IPS-15b (cell line): ENCODE data around the gene PCGF3.
"Not testable (repeated sequence)": the region's sequence is repeated elsewhere in the genome, so short reads cannot be mapped to it uniquely, and the experiment has no call there.

Experiments used
- H3K27me3 ChIP-seq: one replicate; pipeline ENCODE4 v1.6.1; 2013; ENCODE audit warnings: low read length; ENCODE audit not compliant: control insufficient read depth, insufficient read depth
- H3K36me3 ChIP-seq: one replicate; pipeline ENCODE4 v1.6.1; 2013; ENCODE audit warnings: low read length; ENCODE audit not compliant: control insufficient read depth, insufficient read depth
- H3K4me1 ChIP-seq: one replicate; pipeline ENCODE4 v1.6.1; 2013; ENCODE audit warnings: mild to moderate bottlenecking, low read length; ENCODE audit not compliant: control insufficient read depth, insufficient read depth
- H3K4me3 ChIP-seq: one replicate; pipeline ENCODE4 v1.5.1; 2013; ENCODE audit warnings: low read depth, low read length
- H3K9ac ChIP-seq: one replicate; pipeline ENCODE4 v1.6.1; 2013; ENCODE audit warnings: low read depth, mild to moderate bottlenecking, low read length
- H3K9me3 ChIP-seq: one replicate; pipeline ENCODE4 v1.6.1; 2013; ENCODE audit warnings: mild to moderate bottlenecking, low read length; ENCODE audit not compliant: control insufficient read depth, insufficient read depth

PCGF3 gene

DNA sequence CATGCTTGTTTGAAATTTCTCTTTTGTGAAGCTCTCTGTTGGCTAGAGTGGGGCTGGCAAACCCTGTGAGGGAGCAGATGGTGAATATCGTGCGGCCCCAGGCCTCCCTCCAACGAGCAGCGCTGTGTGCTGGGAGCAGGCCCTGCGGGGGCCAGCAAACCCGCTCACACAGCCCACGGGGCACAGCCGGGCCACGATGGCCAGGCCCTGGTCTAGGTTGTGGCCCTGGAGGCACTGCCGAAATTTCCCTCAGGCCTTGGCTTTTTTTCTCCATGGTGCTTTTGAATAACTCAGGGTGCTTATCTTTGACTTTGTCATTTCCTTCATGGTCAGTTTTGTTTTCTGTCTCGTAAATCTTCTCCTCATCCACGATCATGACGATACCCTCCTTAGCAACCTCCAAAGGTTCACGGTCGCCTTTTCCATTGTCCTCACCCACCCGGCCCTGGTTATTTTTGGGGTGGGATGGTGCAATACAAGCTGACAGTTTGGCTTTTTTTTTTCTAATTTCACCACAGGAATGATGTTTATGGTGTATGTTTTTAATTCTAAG, 20.7 kb downstream of the PCGF3 start:
- Histone ChIP-seq H3K27me3 (no peaks in the 10 kb centered on the region), H3K4me1 (no peaks in the 10 kb centered on the region), H3K4me3 (no peak overlapping the region), H3K9me3 (no peaks in the 10 kb centered on the region), H3K36me3 (peaks cover 14% of the 10 kb centered on the region), H3K9ac (no peak overlapping the region)

DNA sequence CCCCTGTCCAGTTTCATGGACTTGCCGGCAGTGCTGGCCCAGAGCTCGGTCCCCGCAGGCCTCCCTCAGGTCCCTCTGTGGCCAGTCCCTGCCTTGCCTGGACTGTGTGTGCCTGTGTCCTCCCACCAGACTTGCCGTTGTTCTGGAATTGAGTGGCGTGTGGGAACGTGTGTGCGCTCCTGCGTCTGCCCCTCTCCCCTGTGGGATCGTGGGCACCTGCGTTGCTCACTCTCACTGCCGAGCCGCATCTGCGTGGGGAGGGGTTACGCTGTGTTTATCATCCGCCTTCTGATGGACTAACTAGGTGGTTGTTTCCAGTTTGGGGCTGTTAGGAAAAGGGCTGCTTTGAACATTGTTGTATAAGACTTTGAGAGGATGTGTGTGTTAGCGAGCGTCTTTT, 21.2 kb downstream of the PCGF3 start:
- Histone ChIP-seq H3K4me3 (no peak overlapping the region), H3K4me1 (no peaks in the 10 kb centered on the region), H3K36me3 (peaks cover 13% of the 10 kb centered on the region), H3K9ac (no peak overlapping the region), H3K9me3 (no peaks in the 10 kb centered on the region), H3K27me3 (no peaks in the 10 kb centered on the region)

DNA sequence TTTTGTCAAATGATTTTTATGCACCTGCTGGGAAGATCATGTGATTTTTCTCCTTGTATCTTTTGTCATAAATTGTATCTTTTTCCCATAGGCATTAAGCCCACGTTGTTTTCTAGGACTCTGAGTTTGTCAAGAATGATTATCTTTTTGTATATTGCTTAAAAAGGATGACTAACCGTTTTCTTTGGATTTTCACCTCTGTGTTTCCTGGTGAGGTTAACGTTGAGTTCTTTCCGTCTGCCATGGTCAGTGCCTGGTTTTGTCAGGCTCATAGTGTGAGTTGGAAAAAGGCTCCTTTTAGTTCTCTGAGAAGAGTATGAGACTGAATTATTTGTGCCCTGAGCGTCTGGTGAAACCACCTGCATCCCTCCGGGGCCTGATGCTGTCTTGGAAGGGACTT, 21.9 kb downstream of the PCGF3 start:
- H3K36me3 ChIP-seq, result peaks cover 14% of the 10 kb centered on the region
- H3K4me1 ChIP-seq, result no peaks in the 10 kb centered on the region
- no peak overlapping the region for H3K9ac ChIP-seq

DNA sequence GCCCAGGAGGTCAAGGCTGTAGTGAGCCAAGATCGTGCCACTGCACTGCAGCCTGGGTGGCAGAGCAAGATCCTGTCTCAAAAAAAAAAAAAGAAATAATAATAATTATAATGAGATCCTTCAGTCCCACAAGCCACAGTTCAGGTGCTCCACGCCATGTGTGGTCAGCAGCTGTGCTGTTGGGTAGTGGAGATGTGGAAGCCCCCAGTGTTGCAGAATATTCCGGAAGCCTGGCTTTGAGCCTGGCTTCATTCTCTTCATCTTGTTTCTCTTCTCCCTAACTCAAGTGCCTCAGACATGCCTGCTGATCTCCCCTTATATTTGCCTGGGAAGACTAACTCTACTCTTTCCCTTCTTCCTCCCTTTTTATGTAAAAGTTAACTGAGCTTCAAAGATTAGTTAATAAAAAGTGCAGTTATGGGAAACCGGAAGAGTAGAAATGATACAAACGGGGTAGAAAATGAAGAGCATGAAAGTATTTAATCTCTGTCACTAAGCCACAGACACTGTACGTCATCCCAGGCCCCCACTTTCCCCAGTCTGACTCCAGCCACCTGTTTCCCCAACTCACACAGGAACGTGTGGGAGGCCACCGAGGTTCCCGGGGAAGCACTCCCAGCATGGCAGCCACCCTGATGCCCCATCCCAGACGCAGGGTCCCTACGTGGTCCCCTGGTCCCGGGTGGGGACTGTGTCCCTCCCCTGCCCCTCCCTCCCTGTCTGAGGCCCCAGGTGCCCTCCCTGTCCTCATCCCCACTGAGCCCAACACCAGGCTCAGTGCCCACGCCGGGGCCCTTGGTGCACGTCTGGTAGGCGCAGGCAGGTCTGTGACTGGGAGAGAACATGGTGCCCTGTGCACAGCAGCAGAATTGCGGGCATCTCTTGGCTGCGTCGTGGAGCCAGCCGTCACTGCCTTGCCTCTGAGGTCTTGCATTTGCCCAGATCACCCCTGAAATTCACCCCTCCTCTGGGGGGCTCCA, 24.0 kb downstream of the PCGF3 start:
- Histone ChIP-seq H3K9ac (no peak overlapping the region), H3K9me3 (no peaks in the 10 kb centered on the region), H3K4me1 (no peaks in the 10 kb centered on the region), H3K36me3 (peaks cover 23% of the 10 kb centered on the region), H3K27me3 (no peaks in the 10 kb centered on the region), H3K4me3 (no peak overlapping the region)

More for the DNA sequence above, 21.9 kb downstream of the PCGF3 start:
- Histone ChIP-seq H3K4me3 (no peak overlapping the region), H3K27me3 (no peaks in the 10 kb centered on the region), H3K9me3 (no peaks in the 10 kb centered on the region)

DNA sequence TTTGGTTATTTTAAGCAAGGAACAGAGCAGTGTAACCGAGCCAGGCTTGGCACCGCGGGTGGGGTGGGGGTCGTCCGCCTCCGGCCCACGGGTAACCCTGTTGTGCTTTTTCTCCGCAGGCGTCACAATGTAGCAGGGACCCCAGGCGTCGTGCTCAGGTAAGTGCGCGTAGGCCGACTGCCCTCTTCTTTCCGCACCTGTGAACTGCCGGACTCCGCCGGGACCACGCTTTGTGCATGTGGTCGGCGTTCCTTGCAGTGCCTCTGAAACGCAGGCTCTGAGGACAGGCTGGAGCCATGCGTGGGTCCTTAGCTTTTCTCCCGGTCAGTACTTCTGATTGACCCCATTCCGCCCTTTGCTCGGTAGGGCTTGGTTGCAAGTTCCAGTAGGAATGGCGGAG, 24.9 kb downstream of the PCGF3 start:
- H3K36me3 ChIP-seq, result peaks cover 31% of the 10 kb centered on the region
- H3K27me3 ChIP-seq, result no peaks in the 10 kb centered on the region
- no peak overlapping the region for H3K9ac ChIP-seq
- H3K4me1 ChIP-seq, result no peaks in the 10 kb centered on the region
- H3K4me3 ChIP-seq, result no peak overlapping the region
- no peaks in the 10 kb centered on the region for H3K9me3 ChIP-seq

DNA sequence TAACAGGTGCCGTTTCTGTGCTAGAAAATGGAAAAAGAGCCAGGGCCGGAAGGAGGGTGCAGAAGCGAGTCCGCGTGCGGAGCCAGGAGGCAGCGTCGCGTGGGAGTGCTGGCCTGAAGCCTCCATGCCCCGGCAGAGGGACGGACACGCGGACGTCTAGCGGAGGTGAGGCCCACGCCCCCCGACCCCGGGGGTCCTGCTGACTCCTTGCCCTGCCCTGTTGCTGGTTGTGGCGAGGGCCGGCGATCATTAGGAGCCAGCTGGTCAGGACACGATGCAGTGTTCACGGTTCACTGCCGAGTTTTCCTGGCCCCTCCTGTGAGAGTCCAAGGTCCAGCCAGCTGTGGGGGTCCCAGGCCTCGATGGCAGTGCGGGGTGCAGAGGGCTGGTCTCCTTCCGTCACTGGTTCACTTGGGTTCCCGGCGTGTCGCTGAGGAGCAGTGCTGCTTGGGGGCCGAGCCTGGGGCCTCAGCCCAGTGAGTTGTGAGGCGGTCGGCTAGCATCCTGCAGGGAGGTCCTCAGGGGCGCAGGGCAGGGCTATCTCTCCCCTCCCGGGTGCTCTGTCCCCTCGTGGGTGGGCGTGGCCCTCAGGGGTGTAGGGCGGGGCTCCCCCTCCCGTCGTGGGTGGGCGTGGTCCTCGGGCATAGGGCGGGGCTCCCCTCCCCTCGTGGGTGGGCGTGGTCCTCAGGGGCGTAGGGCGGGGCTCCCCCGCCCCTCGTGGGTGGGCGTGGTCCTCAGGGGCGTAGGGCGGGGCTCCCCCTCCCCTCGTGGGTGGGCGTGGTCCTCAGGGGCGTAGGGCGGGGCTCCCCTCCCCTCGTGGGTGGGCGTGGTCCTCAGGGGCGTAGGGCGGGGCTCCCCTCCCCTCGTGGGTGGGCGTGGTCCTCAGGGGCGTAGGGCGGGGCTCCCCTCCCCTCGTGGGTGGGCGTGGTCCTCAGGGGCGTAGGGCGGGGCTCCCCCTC, 25.6 kb downstream of the PCGF3 start:
- not testable (repeated sequence) for H3K9ac ChIP-seq, H3K4me1 ChIP-seq, H3K9me3 ChIP-seq, H3K27me3 ChIP-seq, H3K4me3 ChIP-seq
- peaks cover 31% of the 10 kb centered on the region for H3K36me3 ChIP-seq

DNA sequence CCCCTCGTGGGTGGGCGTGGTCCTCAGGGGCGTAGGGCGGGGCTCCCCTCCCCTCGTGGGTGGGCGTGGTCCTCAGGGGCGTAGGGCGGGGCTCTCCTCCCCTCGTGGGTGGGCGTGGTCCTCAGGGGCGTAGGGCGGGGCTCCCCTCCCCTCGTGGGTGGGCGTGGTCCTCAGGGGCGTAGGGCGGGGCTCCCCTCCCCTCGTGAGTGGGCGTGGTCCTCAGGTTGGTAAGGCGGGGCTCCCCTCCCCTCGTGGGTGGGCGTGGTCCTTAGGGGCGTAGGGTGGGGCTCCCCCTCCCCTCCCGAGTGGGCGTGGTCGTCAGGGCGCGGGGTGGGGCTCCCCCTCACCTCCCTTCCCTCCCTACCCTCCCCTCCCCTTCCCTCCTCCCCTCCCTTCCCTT, 26.3 kb downstream of the PCGF3 start:
- H3K4me3 ChIP-seq, H3K9me3 ChIP-seq, H3K9ac ChIP-seq, H3K4me1 ChIP-seq, H3K27me3 ChIP-seq: not testable (repeated sequence)
- H3K36me3 ChIP-seq, result peaks cover 35% of the 10 kb centered on the region

DNA sequence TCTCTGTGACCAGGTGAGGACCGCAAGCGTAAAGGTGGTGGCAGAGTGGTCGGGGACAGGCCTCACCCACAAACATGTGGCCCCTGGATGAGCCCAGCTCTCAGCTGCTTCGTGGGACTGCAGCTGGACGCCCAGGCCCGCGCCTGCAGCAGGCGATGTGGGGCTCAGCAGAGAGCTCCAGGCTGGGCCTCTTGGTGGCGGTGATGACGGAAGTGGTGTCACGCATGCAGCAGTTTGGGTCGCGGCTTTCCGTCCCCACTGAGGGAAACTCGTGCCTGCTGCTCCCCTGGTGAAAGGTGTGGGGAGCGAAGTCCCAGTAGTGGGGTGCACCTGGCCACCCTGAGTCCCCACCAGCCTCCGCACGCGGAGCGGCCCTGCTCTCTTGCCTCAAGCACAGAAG, 26.9 kb downstream of the PCGF3 start:
- no peak overlapping the region for H3K9ac ChIP-seq
- peaks cover 36% of the 10 kb centered on the region for H3K36me3 ChIP-seq

DNA sequence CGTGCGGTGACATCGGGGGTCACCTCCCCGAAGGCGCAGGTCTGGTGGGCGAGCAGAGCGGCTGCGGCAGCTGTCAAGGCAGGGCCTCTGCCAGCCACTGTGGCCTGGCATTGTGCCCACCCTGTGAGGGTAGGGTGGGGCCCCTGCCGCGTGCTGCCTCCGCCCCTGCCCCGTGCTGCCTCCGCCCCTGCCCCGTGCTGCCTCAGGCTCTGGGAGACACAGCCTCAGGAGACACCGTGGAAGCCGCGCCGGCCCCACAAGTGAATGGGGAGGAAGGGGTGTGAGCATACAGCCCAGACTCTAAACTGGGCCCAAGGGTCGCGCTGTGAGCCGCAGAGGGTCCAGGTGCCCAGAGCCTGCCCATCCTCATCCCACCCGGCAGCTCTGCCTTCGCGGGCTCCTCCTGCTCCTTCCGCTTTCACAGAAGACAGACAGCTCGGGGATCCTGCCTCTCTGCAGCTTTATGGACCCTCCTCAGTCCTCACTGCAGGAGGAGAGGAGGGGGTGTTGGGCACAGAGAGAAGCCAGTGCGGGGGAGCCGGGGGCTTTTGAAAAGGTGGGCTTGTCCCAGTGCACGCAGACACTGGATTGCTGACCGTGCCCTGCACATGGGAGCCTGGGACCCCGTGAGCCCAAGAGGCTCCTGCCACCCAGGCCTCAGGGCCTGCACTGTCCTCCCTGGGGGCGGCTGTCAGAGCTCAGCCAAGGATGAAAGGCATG, 27.4 kb downstream of the PCGF3 start:
- H3K36me3 ChIP-seq, result peaks cover 41% of the 10 kb centered on the region
- H3K9ac ChIP-seq, result no peak overlapping the region
- no peaks in the 10 kb centered on the region for H3K27me3 ChIP-seq

More for the DNA sequence above, 26.9 kb downstream of the PCGF3 start:
- H3K27me3 ChIP-seq, result no peaks in the 10 kb centered on the region
- H3K9me3 ChIP-seq, result no peaks in the 10 kb centered on the region
- no peak overlapping the region for H3K4me3 ChIP-seq
- H3K4me1 ChIP-seq, result no peaks in the 10 kb centered on the region

DNA sequence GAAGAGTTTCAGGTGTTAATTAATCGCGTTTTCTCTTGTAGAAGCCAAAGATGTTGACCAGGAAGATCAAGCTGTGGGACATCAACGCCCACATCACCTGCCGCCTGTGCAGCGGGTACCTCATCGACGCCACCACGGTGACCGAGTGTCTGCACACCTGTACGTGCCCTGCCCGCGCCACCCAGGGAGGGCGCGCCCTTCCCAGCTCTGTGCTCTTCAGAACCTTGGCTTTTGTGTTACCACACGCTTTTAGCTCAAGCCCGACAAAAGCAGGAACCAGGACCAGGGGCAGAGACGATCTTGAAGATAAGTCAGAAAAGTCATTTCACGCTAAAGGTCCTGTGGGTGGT, 28.0 kb downstream of the PCGF3 start:
- no peaks in the 10 kb centered on the region for H3K27me3 ChIP-seq
- no peak overlapping the region for H3K9ac ChIP-seq
- no peak overlapping the region for H3K4me3 ChIP-seq
- no peaks in the 10 kb centered on the region for H3K9me3 ChIP-seq
- peaks cover 39% of the 10 kb centered on the region for H3K36me3 ChIP-seq
- no peaks in the 10 kb centered on the region for H3K4me1 ChIP-seq

More for the DNA sequence above, 27.4 kb downstream of the PCGF3 start:
- Histone ChIP-seq H3K4me1 (no peaks in the 10 kb centered on the region), H3K4me3 (no peak overlapping the region), H3K9me3 (no peaks in the 10 kb centered on the region)

DNA sequence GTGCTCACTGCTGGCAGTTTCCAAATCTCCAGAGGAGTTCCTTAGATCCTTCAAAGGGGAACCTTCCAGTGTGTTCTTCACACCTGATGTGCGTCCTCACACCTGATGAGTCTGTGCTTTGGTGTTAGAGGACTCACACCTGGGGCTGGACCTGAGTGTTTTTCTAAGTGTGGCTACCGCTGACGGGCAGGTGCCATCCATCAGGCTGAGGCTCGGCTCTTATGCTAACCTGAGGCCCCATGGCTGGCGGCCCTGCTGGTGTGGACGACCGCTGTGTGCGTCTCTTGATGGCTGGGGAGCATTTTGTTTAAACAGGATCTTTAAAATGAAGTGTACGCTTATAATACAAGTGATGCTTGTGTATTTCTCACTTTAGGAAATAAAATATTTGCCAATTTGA, 28.4 kb downstream of the PCGF3 start:
- Histone ChIP-seq H3K9ac (no peak overlapping the region), H3K9me3 (no peaks in the 10 kb centered on the region), H3K4me3 (no peak overlapping the region), H3K4me1 (no peaks in the 10 kb centered on the region), H3K27me3 (no peaks in the 10 kb centered on the region), H3K36me3 (peaks cover 43% of the 10 kb centered on the region)
